AG10803 (cell line): ENCODE measurements around the gene DHRSX.
"Not testable (repeated sequence)": the region's sequence is repeated elsewhere in the genome, so short reads cannot be mapped to it uniquely, and the experiment has no call there.

ENCODE experiments used
- DNase-seq: peaks from one replicate; pipeline ENCODE4 v3.0.0; 2010; ENCODE audit warnings: low read depth
- H3K4me3 ChIP-seq: 2 replicates; pipeline ENCODE4 v1.5.1; 2011; ENCODE audit warnings: mild to moderate bottlenecking, low read length, control low read depth
- CTCF ChIP-seq: conservative IDR thresholded peaks from 2 replicates; pipeline ENCODE4 v1.5.1; 2011; ENCODE audit warnings: mild to moderate bottlenecking, low read length, control low read depth, inconsistent platforms

DHRSX gene

GRCh38 chrX:2351999-2352995, 148.5 kb downstream of the DHRSX start:
- peak; percentile 94 for DNase-seq
- no peak overlapping the region; the same call in 1 of the 2 replicates for H3K4me3 ChIP-seq

GRCh38 chrX:2351321-2351720, 149.5 kb downstream of the DHRSX start:
- TF ChIP-seq CTCF = no peak
- H3K4me3 ChIP-seq = no peak overlapping the region
- DNase-seq = peak; percentile 86

More at GRCh38 chrX:2351999-2352995, 148.5 kb downstream of the DHRSX start:
- TF ChIP-seq CTCF = no peak

- DNase-seq, H3K4me3 ChIP-seq: not testable (repeated sequence)
These were observed 150.1 kb downstream of the DHRSX start for GRCh38 chrX:2350703-2351102.

GRCh38 chrX:2350036-2350435, 150.7 kb downstream of the DHRSX start:
- H3K4me3 ChIP-seq, DNase-seq: not testable (repeated sequence)

- no peak for DNase-seq
- no peak for TF ChIP-seq CTCF
- no peak overlapping the region for H3K4me3 ChIP-seq
These were observed 152.6 kb downstream of the DHRSX start for GRCh38 chrX:2348211-2348610.

- no peak for TF ChIP-seq CTCF
- no peak for DNase-seq
- no peak overlapping the region for H3K4me3 ChIP-seq
These were observed 154.6 kb downstream of the DHRSX start for GRCh38 chrX:2346158-2346557.

- no peak overlapping the region for H3K4me3 ChIP-seq
- TF ChIP-seq CTCF = no peak
- DNase-seq = no peak
These were observed 155.2 kb downstream of the DHRSX start for GRCh38 chrX:2345562-2345961.

GRCh38 chrX:2343413-2343812, 157.4 kb downstream of the DHRSX start:
- TF ChIP-seq CTCF = no peak
- DNase-seq = no peak
- H3K4me3 ChIP-seq = no peak overlapping the region
